Heart left ventricle (tissue), 16 donors: Measurements from ENCODE around the gene PTBP1. TPM values are rescaled to one million over a fixed set of nuclear protein-coding genes. Genes with fewer than 3 reads are reported as not detected.

Experiments
- ATAC-seq, 4 donors: fragments of 200-7000 bp; cut with Tn5 transposase; one replicate each; pipeline ENCODE4 v1.9.1; 2020 to 2022; ENCODE audit warnings: moderate library complexity in 4 of 4, mild to moderate bottlenecking in 3 of 4, moderate number of reproducible peaks in 1 of 4
- DNase-seq, 5 donors: peaks; one replicate each; pipeline ENCODE4 v3.0.0-alpha.2; 2020
- H3K27ac ChIP-seq, 12 donors: fragments of 200-600 bp; sonication (generic) in 4 of 12; one replicate each; pipeline versions ENCODE4 v1.5.0 to v1.8.0; 2016 to 2022; ENCODE audit warnings: mild to moderate bottlenecking in 2 of 12
- H3K27me3 ChIP-seq, 9 donors: fragments of 200-600 bp; sonication (generic) in 2 of 9; one replicate each; pipeline versions ENCODE4 v1.5.1 to v1.8.0; 2016 to 2022; ENCODE audit warnings: mild to moderate bottlenecking in 3 of 9
- H3K36me3 ChIP-seq, 9 donors: fragments of 200-600 bp; sonication (generic) in 2 of 9; one replicate each; pipeline versions ENCODE4 v1.5.0 to v1.8.0; 2018 to 2022; ENCODE audit warnings: mild to moderate bottlenecking in 2 of 9
- H3K4me1 ChIP-seq, 12 donors: fragments of 200-600 bp; sonication (generic) in 4 of 12; one replicate each; pipeline versions ENCODE4 v1.5.0 to v1.8.0; 2016 to 2022; ENCODE audit warnings: mild to moderate bottlenecking in 3 of 12
- H3K4me3 ChIP-seq, 12 donors: fragments of 200-600 bp; sonication (generic) in 4 of 12; one replicate each; pipeline versions ENCODE4 v1.5.0 to v1.8.0; 2017 to 2022; ENCODE audit warnings: mild to moderate bottlenecking in 9 of 12, moderate library complexity in 4 of 12
- H3K9me3 ChIP-seq, 12 donors: fragments of 200-600 bp; sonication (generic) in 4 of 12; one replicate each; pipeline versions ENCODE4 v1.5.0 to v1.8.0; 2016 to 2022; ENCODE audit warnings: mild to moderate bottlenecking in 1 of 12
- POLR2A ChIP-seq, 2 donors: fragments of 450-650 bp; IDR thresholded peaks; one replicate each; pipeline ENCODE4 v1.6.1; 2017; ENCODE audit warnings: antibody characterized with exemption in 2 of 2, mild to moderate bottlenecking in 2 of 2, moderate library complexity in 2 of 2
- WGBS, 4 donors: extraction: QIAGEN DNeasy Blood & Tissue Kit in 2 of 4; methylation state at CpG; one replicate each; pipeline versions ENCODE4 v1.1.5 to v1.1.7; 2013 to 2018; 5-methylcytosine and 5-hydroxymethylcytosine counted together
- intact Hi-C, 10 donors: fragments of 100-400 bp; cut with DNase I; formaldehyde crosslinking; loops; one replicate each; pipeline versions ENCODE4 v1.11.1 to v1.14.2; 2022
- polyA plus RNA-seq, 2 donors: library from polyadenylated mRNA; stranded (reverse); fragments of 200-250 nt; gene quantifications; one replicate each; pipeline ENCODE4 v1.2.3, GENCODE V29; 2013
- total RNA-seq, 9 donors: library from RNA; depleted of rRNA in 2 of 9; stranded (reverse); fragments of >200 nt in 2 of 9; fragmentation: NEBNext Ultra II Directional in 3 of 9; extraction: Animal tissue kit (Norgen Biotek cat#: 25700) in 3 of 9; gene quantifications; one replicate each; pipeline versions ENCODE4 v1.1.0 to v1.2.4, GENCODE V29; 2016 to 2023
- TF ChIP-seq, protein P1 (sequence below), 12 donors: fragments of 200-600 bp; sonication (generic) in 4 of 12; IDR thresholded peaks; one replicate each; pipeline versions ENCODE4 v1.5.0 to v1.8.0; 2018 to 2022; ENCODE audit warnings: antibody characterized with exemption in 12 of 12, mild to moderate bottlenecking in 5 of 12
- donor health status: ischemic (EF 13 %, LVEDD 7.1; RV severe dilation, severe dysfunction).
- donor health status: healthy with polysubstance abuse.
- donor health status: DM: no; HTN: yes; CAD: no.
- donor health status: DM: no; HTN: no; CAD: no.
- donor health status: ischemic (EF 25% LVEDD 6.9; RV normal size, moderate dysfunction).
- donor health status: ischemic (EF 25% LVEDD 5.7; RV mildly dilated, moderate dysfunction).
- donor health status: healthy.
- donor health status: DM: yes; HTN: yes; CAD: no.
- donor health status: ischemic (EF 35%, LVEDD 5.7; RV mildly dilated, moderate dysfunction).
- donor health status: nonischemic (EF 11% LVEDD 7.7; RV severe dilation, severe dysfunction).
- donor health status: DM: yes; HTN: yes; CAD: no.
- donor health status: PGD.
- donor health status: ischemic (EF 29% LVEDD 5.4; RV normal size, mild dysfunction).
- donor health status: nonischemic (EF 23%, LVEDD 6.1; RV moderate dilation, normal function).

PTBP1 gene
- total and polyA plus RNA-seq, 11 donors = 39.2 to 144 (median 55.1) TPM

GRCh38 chr19:801861-802497 is 4.7 kb downstream of the PTBP1 start:
- peak overlapping the region in 10 of 12 donors; percentile 25 to 99 (median 90) for H3K4me3 ChIP-seq
- DNase-seq (peak; percentile 60 to 77 (median 70)), ATAC-seq (peak in 3 of 4 donors; percentile 2 to 25 (median 6))
- peak overlapping the region in 11 of 12 donors; percentile 39 to 100 (median 98) for H3K27ac ChIP-seq
- no peak for TF ChIP-seq POLR2A (IDR thresholded peaks at IDR 0.05)
- TF ChIP-seq, protein P1, sequence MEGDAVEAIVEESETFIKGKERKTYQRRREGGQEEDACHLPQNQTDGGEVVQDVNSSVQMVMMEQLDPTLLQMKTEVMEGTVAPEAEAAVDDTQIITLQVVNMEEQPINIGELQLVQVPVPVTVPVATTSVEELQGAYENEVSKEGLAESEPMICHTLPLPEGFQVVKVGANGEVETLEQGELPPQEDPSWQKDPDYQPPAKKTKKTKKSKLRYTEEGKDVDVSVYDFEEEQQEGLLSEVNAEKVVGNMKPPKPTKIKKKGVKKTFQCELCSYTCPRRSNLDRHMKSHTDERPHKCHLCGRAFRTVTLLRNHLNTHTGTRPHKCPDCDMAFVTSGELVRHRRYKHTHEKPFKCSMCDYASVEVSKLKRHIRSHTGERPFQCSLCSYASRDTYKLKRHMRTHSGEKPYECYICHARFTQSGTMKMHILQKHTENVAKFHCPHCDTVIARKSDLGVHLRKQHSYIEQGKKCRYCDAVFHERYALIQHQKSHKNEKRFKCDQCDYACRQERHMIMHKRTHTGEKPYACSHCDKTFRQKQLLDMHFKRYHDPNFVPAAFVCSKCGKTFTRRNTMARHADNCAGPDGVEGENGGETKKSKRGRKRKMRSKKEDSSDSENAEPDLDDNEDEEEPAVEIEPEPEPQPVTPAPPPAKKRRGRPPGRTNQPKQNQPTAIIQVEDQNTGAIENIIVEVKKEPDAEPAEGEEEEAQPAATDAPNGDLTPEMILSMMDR (IDR thresholded peaks at IDR 0.05) = no peak
- intact Hi-C loops = no loop called here
- H3K36me3 ChIP-seq = peaks cover 8 to 76% (median 43%) of the 10 kb centered on the region in 9 donors
- H3K9me3 ChIP-seq = no peaks in the 10 kb centered on the region
- H3K27me3 ChIP-seq = no peaks in the 10 kb centered on the region
- WGBS, 4 donors = 16 to 24% (median 20%) methylated on average over 19 to 23 of the region's 23 CpGs
- peaks cover 26 to 74% (median 56%) of the 10 kb centered on the region in 12 donors for H3K4me1 ChIP-seq

DNA sequence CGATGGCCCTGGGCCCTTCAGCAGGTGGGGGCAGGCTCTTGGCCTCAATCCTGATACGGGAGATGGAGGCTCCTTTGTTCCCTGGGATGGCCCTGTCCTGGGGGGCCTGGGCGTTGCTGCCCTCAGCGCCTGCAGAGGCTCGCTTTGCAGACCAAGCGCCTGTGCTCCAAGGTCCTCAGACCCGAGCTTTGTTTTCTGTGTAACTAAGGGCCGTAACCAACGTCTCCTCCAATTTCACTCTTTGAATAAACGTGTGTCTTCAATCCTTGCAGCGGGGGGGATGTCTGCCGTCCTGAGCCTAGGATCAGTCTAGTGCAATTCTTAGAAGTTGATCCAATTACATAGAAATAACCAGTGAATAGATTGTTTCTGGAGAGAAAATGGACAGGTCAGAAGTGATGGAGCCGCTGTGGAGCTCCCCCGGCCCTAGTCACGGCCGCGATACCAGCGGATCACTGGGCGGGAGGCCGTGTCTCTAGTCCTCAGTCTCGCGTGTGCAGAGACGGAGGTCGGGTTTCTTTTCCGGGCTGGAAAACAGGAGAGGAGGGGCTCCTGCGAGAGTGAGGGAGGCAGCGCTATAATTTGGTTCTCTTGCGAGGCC is 5.3 kb downstream of the PTBP1 start:
- H3K27me3 ChIP-seq = no peaks in the 10 kb centered on the region
- peak overlapping the region in 9 of 12 donors; percentile 5 to 99 (median 90) for H3K4me3 ChIP-seq
- intact Hi-C loops = no loop called here
- TF ChIP-seq, protein P1 (IDR thresholded peaks at IDR 0.05) = no peak
- no peak for TF ChIP-seq POLR2A (IDR thresholded peaks at IDR 0.05)
- H3K27ac ChIP-seq = peak overlapping the region in 11 of 12 donors; percentile 35 to 100 (median 95)
- ATAC-seq (no peak), DNase-seq (peak in 2 of 5 donors; percentile 19 to 21)
- H3K9me3 ChIP-seq = no peaks in the 10 kb centered on the region
- H3K4me1 ChIP-seq = peaks cover 26 to 76% (median 56%) of the 10 kb centered on the region in 12 donors
- WGBS, 4 donors = 31 to 48% (median 40%) methylated on average over 21 to 28 of the region's 28 CpGs
- peaks cover 11 to 82% (median 49%) of the 10 kb centered on the region in 9 donors for H3K36me3 ChIP-seq

DNA sequence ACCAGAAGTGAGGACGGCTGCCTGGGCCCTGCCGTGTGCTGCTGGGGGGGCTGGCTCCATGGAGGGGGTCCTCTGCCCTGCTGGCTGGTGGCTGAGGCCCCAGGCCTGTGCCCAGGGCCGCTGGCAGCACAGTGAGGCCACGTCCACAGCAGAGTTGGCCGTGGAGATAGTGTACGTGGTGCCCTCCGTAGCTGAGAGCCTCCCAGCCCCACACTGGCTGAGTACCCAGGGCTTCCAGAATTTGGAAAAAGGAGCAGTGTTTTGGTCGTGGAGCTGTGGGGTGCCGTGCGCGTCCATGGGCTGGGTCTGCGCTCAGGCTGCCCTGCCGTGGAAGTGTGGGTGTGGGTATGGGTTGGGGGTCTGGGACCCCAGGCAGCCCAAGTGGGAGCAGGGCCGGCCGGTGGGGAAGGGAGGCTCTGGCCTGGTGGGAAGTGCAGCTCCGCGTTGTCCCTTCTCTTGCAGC is 5.9 kb downstream of the PTBP1 start:
- intact Hi-C loops = no loop called here
- no peak for ATAC-seq
- peaks cover 11 to 87% (median 54%) of the 10 kb centered on the region in 9 donors for H3K36me3 ChIP-seq

More for the DNA sequence above, 5.9 kb downstream of the PTBP1 start:
- WGBS, 4 donors = 64 to 70% (median 66%) methylated on average over 15 to 17 of the region's 17 CpGs
- Histone ChIP-seq H3K9me3 (no peaks in the 10 kb centered on the region), H3K27ac (peak overlapping the region in 11 of 12 donors; percentile 35 to 100 (median 95)), H3K4me1 (peaks cover 26 to 76% (median 56%) of the 10 kb centered on the region in 12 donors), H3K4me3 (peak overlapping the region in 10 of 12 donors; percentile 4 to 99 (median 88)), H3K27me3 (no peaks in the 10 kb centered on the region)
- no peak for TF ChIP-seq POLR2A (IDR thresholded peaks at IDR 0.05)
- TF ChIP-seq, protein P1 (IDR thresholded peaks at IDR 0.05) = no peak
- peak in 1 of 5 donors; percentile 15 for DNase-seq
